SK-N-MC (cell line): Measurements from ENCODE around the gene POU2AF2.

Source experiments
- EZH2 ChIP-seq: fragments of 200-600 bp; sonication (generic); IDR thresholded peaks from one replicate; pipeline ENCODE4 v1.6.1; 2017; ENCODE audit warnings: antibody characterized with exemption
- FOXP2 ChIP-seq: optimal IDR thresholded peaks from 2 replicates; pipeline ENCODE3; 2011; ENCODE audit warnings: mild to moderate bottlenecking, moderate library complexity; ENCODE audit not compliant: insufficient read depth; ENCODE audit errors: extremely low read length, control extremely low read depth
- POLR2AphosphoS5 ChIP-seq: IDR thresholded peaks from 2 replicates; pipeline ENCODE4 v1.6.1; 2012; ENCODE audit warnings: mild to moderate bottlenecking, low read depth, low read length, borderline replicate concordance

DNA sequence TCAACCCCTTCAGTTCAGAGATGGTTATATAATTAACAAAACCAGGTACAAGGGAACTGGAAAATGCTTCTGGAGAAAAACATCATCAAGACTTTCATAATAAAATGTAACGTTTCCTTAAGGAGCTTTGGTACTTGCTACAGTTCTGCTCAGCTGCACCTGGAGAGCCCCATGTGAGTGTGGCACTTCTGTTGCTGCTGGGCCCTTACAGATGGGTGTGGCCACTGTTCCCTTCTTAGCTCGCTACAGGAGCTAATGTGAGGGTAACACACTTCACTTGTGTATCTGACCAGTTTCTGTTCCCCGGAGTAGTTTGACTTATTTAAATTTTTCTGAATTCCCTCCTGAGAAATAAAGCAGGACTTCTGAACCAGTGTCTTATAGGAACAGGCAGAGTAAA is 56.8 kb downstream of the POU2AF2 start:
- no peak for TF ChIP-seq POLR2AphosphoS5
- TF ChIP-seq EZH2: no peak
- TF ChIP-seq FOXP2: no peak
